CD4-positive, CD25-positive, alpha-beta regulatory T cell (primary cell): ENCODE data around the gene LRCH3. TPM values are rescaled to one million over a fixed set of nuclear protein-coding genes. Genes with fewer than 3 reads are reported as not detected.
"Not testable (repeated sequence)": the region's sequence is repeated elsewhere in the genome, so short reads cannot be mapped to it uniquely, and the experiment has no call there.

Source experiments
- ATAC-seq, 2 donors: fragments of 150-1000 bp; cut with Tn5 transposase; one replicate each; pipeline ENCODE4 v1.10.0; 2021; ENCODE audit warnings: low read depth in 2 of 2, moderate number of reproducible peaks in 2 of 2, moderate library complexity in 1 of 2
- DNase-seq, 3 donors: peaks; one replicate each; pipeline versions ENCODE4 v3.0.0 to v3.0.0-alpha.2; 2012 to 2022; ENCODE audit warnings: mixed read lengths in 1 of 3
- H3K27ac ChIP-seq: one replicate; pipeline ENCODE4 v1.7.0; 2013; ENCODE audit warnings: mild to moderate bottlenecking, low read length; ENCODE audit not compliant: insufficient read depth, poor library complexity, severe bottlenecking
- H3K27me3 ChIP-seq: one replicate; pipeline ENCODE4 v1.7.0; 2013; ENCODE audit warnings: low read length; ENCODE audit not compliant: control insufficient read depth, insufficient read depth
- H3K36me3 ChIP-seq: one replicate; pipeline ENCODE4 v1.7.0; 2013; ENCODE audit warnings: mild to moderate bottlenecking, low read length, moderate library complexity; ENCODE audit not compliant: control insufficient read depth, insufficient read depth
- H3K4me1 ChIP-seq: 2 replicates; pipeline ENCODE4 v1.7.0; 2013; ENCODE audit warnings: mild to moderate bottlenecking, low read length; ENCODE audit not compliant: insufficient read depth, control insufficient read depth, poor library complexity, severe bottlenecking
- H3K4me3 ChIP-seq: one replicate; pipeline ENCODE4 v1.7.0; 2013; ENCODE audit warnings: low read depth, mild to moderate bottlenecking, low read length, moderate library complexity
- H3K9me3 ChIP-seq, 2 experiments: 1 replicate in 1 of 2; 2 replicates in 1 of 2; pipeline ENCODE4 v1.7.0; 2013; ENCODE audit warnings: low read length in 2 of 2, mild to moderate bottlenecking in 1 of 2, moderate library complexity in 1 of 2; ENCODE audit not compliant: control insufficient read depth in 2 of 2
- H3K27ac Mint-ChIP-seq, 3 donors: one replicate each; pipeline ENCODE4 v1.8.0; 2020 to 2022; ENCODE audit warnings: mild to moderate bottlenecking in 3 of 3, mixed read lengths in 3 of 3, moderate library complexity in 2 of 3
- H3K27me3 Mint-ChIP-seq: one replicate; pipeline ENCODE4 v1.8.0; 2022; ENCODE audit warnings: mild to moderate bottlenecking, mixed read lengths
- H3K36me3 Mint-ChIP-seq: one replicate; pipeline ENCODE4 v1.8.0; 2020; ENCODE audit warnings: mixed read lengths
- H3K4me1 Mint-ChIP-seq, 4 donors: one replicate each; pipeline ENCODE4 v1.8.0; 2020 to 2022; ENCODE audit warnings: mixed read lengths in 4 of 4, mild to moderate bottlenecking in 1 of 4
- H3K4me3 Mint-ChIP-seq, 4 donors: one replicate each; pipeline ENCODE4 v1.8.0; 2020 to 2022; ENCODE audit warnings: mild to moderate bottlenecking in 4 of 4, mixed read lengths in 4 of 4, moderate library complexity in 3 of 4
- H3K9me3 Mint-ChIP-seq, 7 donors: one replicate each; pipeline ENCODE4 v1.8.0; 2020 to 2022; ENCODE audit warnings: mixed read lengths in 7 of 7, mild to moderate bottlenecking in 3 of 7, moderate library complexity in 2 of 7
- polyA plus RNA-seq, 4 donors: library from polyadenylated mRNA; unstranded; fragments of 300-500 nt; fragmentation: Illumina TruSeq; gene quantifications; one replicate each; pipeline ENCODE4 v1.2.3, GENCODE V29; 2021
- total RNA-seq: library from RNA; stranded (reverse); gene quantifications from one replicate; pipeline ENCODE4 v1.2.3, GENCODE V29; 2022

LRCH3 gene
- total and polyA plus RNA-seq, 5 donors from 2014 or later, result 12.2 to 66.1 (median 17.5) TPM

GRCh38 chr3:197880491-197881269 is 89.6 kb downstream of the LRCH3 start:
- ATAC-seq (no peak), DNase-seq (no peak)
- Mint-ChIP-seq H3K27me3 (no peaks in the 10 kb centered on the region), H3K4me1 (peaks cover 4 to 6% (median 5%) of the 10 kb centered on the region in 4 donors), H3K27ac (no peak overlapping the region), H3K4me3 (no peak overlapping the region), H3K36me3 (peaks cover 41% of the 10 kb centered on the region), H3K9me3 (no peaks in the 10 kb centered on the region)
- H3K27me3 ChIP-seq, result no peaks in the 10 kb centered on the region
- H3K4me3 ChIP-seq, result no peak overlapping the region
- H3K27ac ChIP-seq, result no peak overlapping the region
- H3K36me3 ChIP-seq, result peaks cover 54% of the 10 kb centered on the region
- H3K4me1 ChIP-seq, result no peaks in the 10 kb centered on the region
- H3K9me3 ChIP-seq, result no peaks in the 10 kb centered on the region

DNA sequence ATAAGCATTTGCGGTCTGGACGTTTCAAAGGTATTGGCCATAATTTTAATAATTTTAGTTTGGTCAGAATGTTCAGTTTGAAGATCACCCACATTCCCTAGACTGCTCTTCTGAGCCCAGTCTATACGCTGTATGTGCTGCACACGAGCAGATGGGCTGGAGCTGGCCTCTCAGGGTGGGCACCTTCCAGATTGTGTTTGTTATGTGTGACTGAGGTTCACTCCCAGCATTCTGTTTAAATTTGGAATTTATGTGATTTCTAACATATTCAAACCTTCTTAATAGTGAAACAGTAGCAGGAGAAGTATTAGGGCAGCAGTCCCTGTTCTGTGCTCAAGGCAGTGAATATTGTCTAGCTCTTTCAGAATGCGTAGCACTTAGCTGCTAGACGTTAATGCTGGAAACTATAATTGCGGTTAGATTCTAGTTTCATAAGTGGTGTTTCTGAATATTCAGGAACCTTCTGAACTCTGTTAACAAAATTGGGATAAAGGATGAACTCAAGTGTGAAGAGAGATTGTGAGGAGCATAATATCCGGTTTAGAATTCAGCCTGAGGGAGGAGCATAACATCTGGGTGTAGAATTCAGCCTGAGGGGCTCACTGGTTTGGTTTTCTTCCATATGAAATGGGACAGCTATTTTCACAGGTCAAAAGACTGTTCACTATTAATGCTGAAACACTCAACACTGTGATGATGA is 90.4 kb downstream of the LRCH3 start:
- Histone ChIP-seq H3K9me3 (no peaks in the 10 kb centered on the region), H3K27me3 (no peaks in the 10 kb centered on the region), H3K27ac (no peak overlapping the region), H3K4me1 (no peaks in the 10 kb centered on the region), H3K36me3 (peaks cover 47% of the 10 kb centered on the region), H3K4me3 (no peak overlapping the region)
- DNase-seq, result no peak
- Mint-ChIP-seq H3K4me1 (peaks cover 4 to 6% (median 5%) of the 10 kb centered on the region in 4 donors), H3K9me3 (no peaks in the 10 kb centered on the region), H3K27me3 (no peaks in the 10 kb centered on the region), H3K27ac (peak overlapping the region in 1 of 3 donors; percentile 64), H3K36me3 (peaks cover 41% of the 10 kb centered on the region), H3K4me3 (no peak overlapping the region)
- ATAC-seq, result no peak

DNA sequence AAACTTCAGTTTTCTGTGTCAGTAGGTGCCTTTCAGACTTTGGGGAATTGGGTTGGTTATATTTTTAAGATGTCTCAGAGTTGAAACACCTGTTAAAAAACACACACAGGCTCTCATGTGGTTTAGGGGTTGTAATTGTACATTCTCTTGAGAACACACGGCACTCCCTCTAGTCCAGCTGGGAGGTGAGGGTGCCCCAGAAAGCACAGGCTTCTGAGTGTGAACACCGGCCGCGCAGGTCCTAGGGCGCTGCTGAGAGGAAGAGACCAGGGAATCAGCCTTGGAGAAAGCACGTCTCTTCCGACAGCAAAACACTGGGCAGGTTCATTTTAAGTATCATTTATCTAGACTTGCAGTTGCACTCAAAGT is 90.9 kb downstream of the LRCH3 start:
- Mint-ChIP-seq H3K4me1 (peaks cover 4 to 6% (median 5%) of the 10 kb centered on the region in 4 donors), H3K36me3 (peaks cover 42% of the 10 kb centered on the region), H3K27ac (peak overlapping the region in 1 of 3 donors; percentile 64), H3K9me3 (no peaks in the 10 kb centered on the region), H3K4me3 (no peak overlapping the region), H3K27me3 (no peaks in the 10 kb centered on the region)
- Histone ChIP-seq H3K27ac (no peak overlapping the region), H3K9me3 (no peaks in the 10 kb centered on the region), H3K4me3 (no peak overlapping the region), H3K36me3 (peaks cover 45% of the 10 kb centered on the region), H3K27me3 (no peaks in the 10 kb centered on the region), H3K4me1 (no peaks in the 10 kb centered on the region)
- no peak for DNase-seq
- no peak for ATAC-seq

GRCh38 chr3:197882586-197882985 is 91.5 kb downstream of the LRCH3 start:
- Mint-ChIP-seq H3K27ac (no peak overlapping the region), H3K36me3 (peaks cover 39% of the 10 kb centered on the region), H3K27me3 (no peaks in the 10 kb centered on the region), H3K4me3 (no peak overlapping the region), H3K9me3 (no peaks in the 10 kb centered on the region), H3K4me1 (peaks cover 4 to 6% (median 5%) of the 10 kb centered on the region in 4 donors)
- no peak overlapping the region for H3K27ac ChIP-seq
- ATAC-seq (no peak), DNase-seq (no peak)
- no peaks in the 10 kb centered on the region for H3K4me1 ChIP-seq
- peaks cover 45% of the 10 kb centered on the region for H3K36me3 ChIP-seq
- H3K9me3 ChIP-seq, result no peaks in the 10 kb centered on the region
- H3K4me3 ChIP-seq, result no peak overlapping the region
- H3K27me3 ChIP-seq, result no peaks in the 10 kb centered on the region

DNA sequence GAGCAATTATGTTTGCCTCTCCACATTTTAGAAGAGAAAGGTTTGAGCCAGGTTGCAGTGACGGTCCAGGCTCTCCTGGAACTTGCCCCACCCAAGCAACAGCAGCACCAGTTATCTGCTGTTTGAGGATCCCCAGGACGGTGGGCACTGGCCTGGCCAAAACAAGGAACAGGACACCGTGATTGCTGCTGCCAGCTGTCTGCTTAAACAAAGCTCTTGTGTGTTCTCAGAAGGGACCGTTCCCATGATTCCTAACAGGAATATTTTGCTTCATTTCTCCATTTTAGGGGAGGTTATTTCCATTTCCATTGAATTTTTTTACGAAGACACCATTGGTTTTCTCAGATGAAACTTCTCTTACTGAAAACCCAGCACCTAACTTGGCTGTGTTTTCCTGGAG is 92.5 kb downstream of the LRCH3 start:
- Histone ChIP-seq H3K27me3 (no peaks in the 10 kb centered on the region), H3K36me3 (peaks cover 37% of the 10 kb centered on the region), H3K4me3 (no peak overlapping the region), H3K9me3 (no peaks in the 10 kb centered on the region), H3K27ac (no peak overlapping the region), H3K4me1 (no peaks in the 10 kb centered on the region)
- peaks cover 4 to 6% (median 5%) of the 10 kb centered on the region in 4 donors for H3K4me1 Mint-ChIP-seq
- peak overlapping the region in 1 of 3 donors; percentile 38 for H3K27ac Mint-ChIP-seq
- peak overlapping the region in 1 of 4 donors; percentile 63 for H3K4me3 Mint-ChIP-seq
- no peak for ATAC-seq
- H3K9me3 Mint-ChIP-seq, result no peaks in the 10 kb centered on the region
- H3K27me3 Mint-ChIP-seq, result no peaks in the 10 kb centered on the region
- no peak for DNase-seq
- peaks cover 37% of the 10 kb centered on the region for H3K36me3 Mint-ChIP-seq

GRCh38 chr3:197884330-197884729 is 93.3 kb downstream of the LRCH3 start:
- not testable (repeated sequence) for H3K4me3 Mint-ChIP-seq, ATAC-seq, H3K4me1 Mint-ChIP-seq, H3K4me1 ChIP-seq, H3K9me3 ChIP-seq, H3K27ac ChIP-seq, H3K27me3 ChIP-seq, H3K4me3 ChIP-seq, H3K27me3 Mint-ChIP-seq, H3K27ac Mint-ChIP-seq, DNase-seq, H3K9me3 Mint-ChIP-seq
- peaks cover 32% of the 10 kb centered on the region for H3K36me3 Mint-ChIP-seq
- peaks cover 35% of the 10 kb centered on the region for H3K36me3 ChIP-seq

DNA sequence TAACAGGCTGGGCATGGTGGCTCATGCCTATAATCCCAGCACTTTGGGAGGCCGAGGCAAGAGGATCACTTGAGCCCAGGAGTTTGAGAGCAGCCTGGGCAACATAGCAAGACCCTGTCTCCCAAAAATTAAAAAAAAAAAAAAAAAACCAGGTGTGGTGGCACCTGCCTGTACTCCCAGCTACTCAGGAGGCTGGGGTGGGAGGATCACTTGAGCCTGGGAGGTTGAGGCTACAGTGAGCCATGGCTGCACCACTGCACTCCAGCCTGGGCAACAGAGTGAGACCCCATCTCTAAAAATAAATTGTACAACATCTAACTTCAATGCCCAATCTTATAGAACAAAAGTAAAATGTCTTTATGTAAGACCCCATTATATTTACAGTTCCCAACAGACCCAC is 95.0 kb downstream of the LRCH3 start:
- not testable (repeated sequence) for H3K9me3 ChIP-seq, H3K4me3 Mint-ChIP-seq, ATAC-seq, H3K4me1 ChIP-seq, H3K4me1 Mint-ChIP-seq, DNase-seq, H3K9me3 Mint-ChIP-seq, H3K27me3 Mint-ChIP-seq, H3K27me3 ChIP-seq, H3K4me3 ChIP-seq, H3K27ac ChIP-seq
- peak overlapping the region in 1 of 3 donors; percentile 20 for H3K27ac Mint-ChIP-seq
- H3K36me3 Mint-ChIP-seq, result peaks cover 23% of the 10 kb centered on the region
- H3K36me3 ChIP-seq, result peaks cover 33% of the 10 kb centered on the region
